Liver (tissue), 9 donors: ENCODE data around the gene CHSY1. TPM values are rescaled to one million over a fixed set of nuclear protein-coding genes. Genes with fewer than 3 reads are reported as not detected.

Source experiments
- DNase-seq: peaks from one replicate; pipeline ENCODE4 v3.0.0-alpha.2; 2017; ENCODE audit warnings: low spot score
- H3K27ac ChIP-seq, 2 donors: one replicate each; pipeline ENCODE4 v1.7.0; 2013; ENCODE audit warnings: inconsistent platforms in 2 of 2, low read length in 2 of 2, control low read depth in 1 of 2, low read depth in 1 of 2, mild to moderate bottlenecking in 1 of 2
- H3K27me3 ChIP-seq, 4 donors: one replicate each; pipeline versions ENCODE4 v1.6.1 to v1.7.0; 2013; ENCODE audit warnings: low read length in 3 of 4, inconsistent platforms in 1 of 4, mild to moderate bottlenecking in 1 of 4, moderate library complexity in 1 of 4; ENCODE audit not compliant: control insufficient read depth in 4 of 4, insufficient read depth in 4 of 4
- H3K36me3 ChIP-seq, 4 donors: one replicate each; pipeline versions ENCODE4 v1.6.1 to v1.7.0; 2013; ENCODE audit warnings: low read length in 3 of 4, mild to moderate bottlenecking in 3 of 4, low read depth in 1 of 4, moderate library complexity in 1 of 4; ENCODE audit not compliant: control insufficient read depth in 4 of 4, insufficient read depth in 3 of 4
- H3K4me1 ChIP-seq, 4 donors: one replicate each; pipeline versions ENCODE4 v1.6.1 to v1.7.0; 2013; ENCODE audit warnings: low read length in 3 of 4, mild to moderate bottlenecking in 3 of 4, moderate library complexity in 1 of 4; ENCODE audit not compliant: control insufficient read depth in 4 of 4, insufficient read depth in 4 of 4
- H3K4me3 ChIP-seq, 3 donors: one replicate each; pipeline versions ENCODE4 v1.6.1 to v1.7.0; 2013; ENCODE audit warnings: low read length in 3 of 3, control low read depth in 1 of 3, low read depth in 1 of 3, mild to moderate bottlenecking in 1 of 3
- H3K9ac ChIP-seq, 2 donors: one replicate each; pipeline ENCODE4 v1.7.0; 2013; ENCODE audit warnings: low read length in 2 of 2, mild to moderate bottlenecking in 2 of 2, moderate library complexity in 2 of 2, control low read depth in 1 of 2, low read depth in 1 of 2
- H3K9me3 ChIP-seq, 4 donors: one replicate each; pipeline versions ENCODE4 v1.6.1 to v1.7.0; 2013; ENCODE audit warnings: low read length in 3 of 4; ENCODE audit not compliant: control insufficient read depth in 4 of 4
- CTCF ChIP-seq: fragments of 150-350 bp; IDR thresholded peaks from 2 replicates; pipeline ENCODE4 v1.5.1; 2017; ENCODE audit warnings: improper control_type of control experiment, low read depth, low read length; ENCODE audit not compliant: missing input control
- EGR1 ChIP-seq, 2 donors: IDR thresholded peaks; 2 replicates each; pipeline ENCODE4 v1.6.1; 2016 to 2018; ENCODE audit warnings: antibody characterized with exemption in 2 of 2, low read depth in 2 of 2
- FOXA1 ChIP-seq: IDR thresholded peaks from 2 replicates; pipeline ENCODE4 v1.6.1; 2016; ENCODE audit warnings: antibody characterized with exemption
- FOXA2 ChIP-seq: IDR thresholded peaks from 2 replicates; pipeline ENCODE4 v1.6.1; 2016; ENCODE audit warnings: antibody characterized with exemption
- GABPA ChIP-seq, 2 donors: IDR thresholded peaks in 1 of 2; conservative IDR thresholded peaks in 1 of 2; 2 replicates each; pipeline ENCODE4 v1.6.1; 2016; ENCODE audit warnings: antibody characterized with exemption in 2 of 2, mild to moderate bottlenecking in 1 of 2, moderate library complexity in 1 of 2
- HNF4A ChIP-seq, 2 donors: conservative IDR thresholded peaks; 2 replicates each; pipeline ENCODE4 v1.6.1; 2016; ENCODE audit warnings: antibody characterized with exemption in 2 of 2, mild to moderate bottlenecking in 2 of 2
- HNF4G ChIP-seq: IDR thresholded peaks from 2 replicates; pipeline ENCODE4 v1.6.1; 2016; ENCODE audit warnings: antibody characterized with exemption
- JUND ChIP-seq, 2 donors: IDR thresholded peaks; 2 replicates each; pipeline ENCODE4 v1.6.1; 2016; ENCODE audit warnings: antibody characterized with exemption in 2 of 2
- MAX ChIP-seq: IDR thresholded peaks from 2 replicates; pipeline ENCODE4 v1.6.1; 2016; ENCODE audit warnings: antibody characterized with exemption
- NR2F2 ChIP-seq: IDR thresholded peaks from 2 replicates; pipeline ENCODE4 v1.6.1; 2016; ENCODE audit warnings: antibody characterized with exemption
- RAD21 ChIP-seq, 2 donors: IDR thresholded peaks; 2 replicates each; pipeline ENCODE4 v1.6.1; 2016; ENCODE audit warnings: antibody characterized with exemption in 2 of 2, mild to moderate bottlenecking in 2 of 2
- REST ChIP-seq: IDR thresholded peaks from 2 replicates; pipeline ENCODE4 v1.6.1; 2016; ENCODE audit warnings: antibody characterized with exemption, mild to moderate bottlenecking
- RXRA ChIP-seq, 2 donors: IDR thresholded peaks; 2 replicates each; pipeline ENCODE4 v1.6.1; 2017 to 2018; ENCODE audit warnings: antibody characterized with exemption in 2 of 2, mild to moderate bottlenecking in 1 of 2
- SP1 ChIP-seq: IDR thresholded peaks from 2 replicates; pipeline ENCODE4 v1.6.1; 2018; ENCODE audit warnings: antibody characterized with exemption, mild to moderate bottlenecking
- TAF1 ChIP-seq: conservative IDR thresholded peaks from 2 replicates; pipeline ENCODE4 v1.6.1; 2016; ENCODE audit warnings: antibody characterized with exemption, mild to moderate bottlenecking
- YY1 ChIP-seq: IDR thresholded peaks from 2 replicates; pipeline ENCODE4 v1.6.1; 2016; ENCODE audit warnings: antibody characterized with exemption, mild to moderate bottlenecking
- WGBS: extraction: QIAGEN DNeasy Blood & Tissue Kit; methylation state at CpG from one replicate; pipeline ENCODE4 v1.1.7; 2013; 5-methylcytosine and 5-hydroxymethylcytosine counted together
- polyA plus RNA-seq, 2 donors: library from polyadenylated mRNA; stranded (reverse) in 1 of 2; unstranded in 1 of 2; fragments of 200-250 nt in 1 of 2; fragments of >200 nt in 1 of 2; fragmentation: Nextera tagmentation in 1 of 2; extraction: Ambion mirVana in 1 of 2; gene quantifications; one replicate each; pipeline versions ENCODE4 v1.2.1 to v1.2.3, GENCODE V29; 2013 to 2015
- total RNA-seq, 2 donors: library from RNA; depleted of rRNA; stranded (reverse); fragments of >200 nt; gene quantifications; one replicate each; pipeline ENCODE4 v1.2.3, GENCODE V29; 2014
- TF ChIP-seq, protein P1 (sequence below): IDR thresholded peaks from 2 replicates; pipeline ENCODE4 v1.6.1; 2016; ENCODE audit warnings: antibody characterized with exemption
- donor health status: healthy.
- donor health status: healthy.
- donor health status: healthy.
- donor health status: healthy.
- donor health status: healthy.

The CHSY1 gene
- total and polyA plus RNA-seq, 4 donors = 1.4 to 12.3 (median 6.6) TPM

DNA sequence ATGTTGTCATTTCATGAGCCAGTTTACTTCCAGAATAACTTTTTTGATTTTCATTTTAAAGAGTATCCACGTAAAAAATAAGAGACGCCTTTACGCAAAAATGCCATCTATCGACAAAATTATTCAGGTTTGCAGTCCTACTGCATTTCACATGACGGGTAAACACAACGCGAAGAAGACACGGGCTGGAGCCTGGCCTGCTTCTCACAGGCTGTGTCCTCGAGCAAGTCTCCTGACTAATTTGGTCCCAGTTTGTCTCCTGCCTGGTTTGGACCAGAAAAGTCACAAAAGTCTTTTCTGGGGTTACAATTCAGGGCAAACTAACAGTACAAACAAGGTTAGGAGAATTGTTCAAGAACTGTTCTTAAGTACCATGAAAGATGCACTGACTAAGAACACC, 51.7 kb downstream of the CHSY1 start:
- TF ChIP-seq RAD21 (IDR thresholded peaks at IDR 0.05) (no peak), SP1 (no peak), HNF4G (no peak), FOXA1 (no peak), CTCF (no peak), HNF4A (conservative IDR thresholded peaks at IDR 0.05) (no peak), MAX (no peak), REST (no peak), NR2F2 (no peak), RXRA (IDR thresholded peaks at IDR 0.05) (no peak), YY1 (no peak), GABPA (IDR thresholded peaks at IDR 0.05 in 1 of 2, conservative IDR thresholded peaks at IDR 0.05 in 1 of 2) (no peak), JUND (IDR thresholded peaks at IDR 0.05) (no peak), EGR1 (IDR thresholded peaks at IDR 0.05; ENCODE audit: low read depth in 2 of 2) (no peak), FOXA2 (no peak)
- TF ChIP-seq, protein P1, sequence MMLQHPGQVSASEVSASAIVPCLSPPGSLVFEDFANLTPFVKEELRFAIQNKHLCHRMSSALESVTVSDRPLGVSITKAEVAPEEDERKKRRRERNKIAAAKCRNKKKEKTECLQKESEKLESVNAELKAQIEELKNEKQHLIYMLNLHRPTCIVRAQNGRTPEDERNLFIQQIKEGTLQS = no peak
- Histone ChIP-seq H3K9ac (peak overlapping the region in 1 of 2 donors; percentile 20), H3K27ac (peak overlapping the region; percentile 1 to 13), H3K9me3 (no peaks in the 10 kb centered on the region), H3K4me1 (peaks cover 0 to 10% (median 5%) of the 10 kb centered on the region in 4 donors), H3K4me3 (no peak overlapping the region), H3K27me3 (no peaks in the 10 kb centered on the region), H3K36me3 (no peaks in the 10 kb centered on the region)
- WGBS = 87% methylated on average over 9 of the region's 9 CpGs
- DNase-seq = no peak

GRCh38 chr15:101198800-101199199, 53.0 kb downstream of the CHSY1 start:
- Histone ChIP-seq H3K36me3 (no peaks in the 10 kb centered on the region), H3K9ac (no peak overlapping the region), H3K27me3 (no peaks in the 10 kb centered on the region), H3K4me3 (no peak overlapping the region), H3K9me3 (no peaks in the 10 kb centered on the region), H3K27ac (peak overlapping the region in 1 of 2 donors; percentile 23), H3K4me1 (peaks cover 0 to 10% (median 5%) of the 10 kb centered on the region in 4 donors)
- 89% methylated on average over 6 of the region's 6 CpGs for WGBS
- TF ChIP-seq RXRA (IDR thresholded peaks at IDR 0.05) (no peak), FOXA1 (no peak), HNF4G (no peak), JUND (IDR thresholded peaks at IDR 0.05) (no peak), GABPA (IDR thresholded peaks at IDR 0.05 in 1 of 2, conservative IDR thresholded peaks at IDR 0.05 in 1 of 2) (no peak), MAX (no peak), FOXA2 (no peak), TAF1 (no peak)
- DNase-seq = no peak
